SK-N-SH (cell line): ENCODE measurements around the gene SLC25A25. TPM values are rescaled to one million over a fixed set of nuclear protein-coding genes. Genes with fewer than 3 reads are reported as not detected.

ENCODE experiments used
- CTCF ChIA-PET: fragments of 300-600, 350-600 bp; formaldehyde crosslinking; extraction: SDS; loops from one replicate; lab custom pipeline; 2021; lab: Yijun Ruan, JAX
- POLR2A ChIA-PET: fragments of 350-600 bp; sonication (Branson Sonifier 250); formaldehyde crosslinking; extraction: SDS; loops from one replicate; lab custom pipeline; 2020; ENCODE audit warnings: antibody characterized with exemption, inconsistent platforms; lab: Yijun Ruan, JAX
- DNase-seq: peaks from one replicate; pipeline ENCODE4 v3.0.0; 2012
- H2AFZ ChIP-seq: fragments of 200-600 bp; sonication (generic); 2 replicates; pipeline ENCODE4 v1.8.1; 2016; ENCODE audit warnings: antibody characterized with exemption, mild to moderate bottlenecking, low read depth
- H3F3A ChIP-seq: fragments of 200-600 bp; sonication (generic); replicated peaks from 2 replicates; pipeline ENCODE3; 2016; ENCODE audit warnings: antibody characterized with exemption, mild to moderate bottlenecking; ENCODE audit not compliant: insufficient read depth
- H3K27ac ChIP-seq, 2 experiments: fragments of 200-500 bp in 1 of 2; fragments of 200-600 bp in 1 of 2; sonication (Bioruptor generic) in 1 of 2; sonication (generic), shearing (Covaris generic) in 1 of 2; 2 replicates each; pipeline versions ENCODE4 v1.5.1 to v1.6.1; 2014 to 2016; ENCODE audit warnings: low read depth in 2 of 2, inconsistent platforms in 1 of 2, low read length in 1 of 2, mild to moderate bottlenecking in 1 of 2, mixed read lengths in 1 of 2
- H3K27me3 ChIP-seq: fragments of 200-600 bp; sonication (generic), shearing (Covaris generic); 2 replicates; pipeline ENCODE4 v1.6.1; 2016; ENCODE audit warnings: mixed run types; ENCODE audit not compliant: insufficient read depth
- H3K36me3 ChIP-seq, 2 experiments: fragments of 200-500 bp in 1 of 2; fragments of 200-600 bp in 1 of 2; sonication (Bioruptor generic) in 1 of 2; sonication (generic) in 1 of 2; replicated peaks in 1 of 2; 2 replicates each; pipeline versions ENCODE3 to v1.5.1; 2014 to 2016; ENCODE audit warnings: low read length in 1 of 2, mild to moderate bottlenecking in 1 of 2; ENCODE audit not compliant: insufficient read depth in 2 of 2, control insufficient read depth in 1 of 2
- H3K4me1 ChIP-seq, 2 experiments: fragments of 200-500 bp in 1 of 2; fragments of 200-600 bp in 1 of 2; sonication (Bioruptor generic) in 1 of 2; sonication (generic), shearing (Covaris generic) in 1 of 2; 2 replicates each; pipeline versions ENCODE4 v1.5.1 to v1.6.1; 2014 to 2016; ENCODE audit warnings: low read depth in 1 of 2, low read length in 1 of 2, mixed run types in 1 of 2; ENCODE audit not compliant: insufficient read depth in 2 of 2, control insufficient read depth in 1 of 2
- H3K4me2 ChIP-seq: fragments of 200-600 bp; sonication (generic), shearing (Covaris generic); 2 replicates; pipeline ENCODE4 v1.6.1; 2017; ENCODE audit warnings: mixed run types
- H3K4me3 ChIP-seq, 2 experiments: fragments of 200-500 bp in 1 of 2; fragments of 200-600 bp in 1 of 2; sonication (Bioruptor generic) in 1 of 2; sonication (generic), shearing (Covaris generic) in 1 of 2; 2 replicates each; pipeline versions ENCODE4 v1.5.1 to v1.8.1; 2014 to 2016; ENCODE audit warnings: low read depth in 2 of 2, inconsistent platforms in 1 of 2, low read length in 1 of 2, mild to moderate bottlenecking in 1 of 2, mixed read lengths in 1 of 2, moderate library complexity in 1 of 2
- H3K79me2 ChIP-seq: fragments of 200-600 bp; sonication (generic); 2 replicates; pipeline ENCODE4 v1.8.1; 2017; ENCODE audit warnings: mild to moderate bottlenecking; ENCODE audit not compliant: insufficient read depth
- H3K9ac ChIP-seq: fragments of 200-600 bp; sonication (generic); 2 replicates; pipeline ENCODE4 v1.6.1; 2017; ENCODE audit warnings: mixed run types
- H3K9me2 ChIP-seq: fragments of 200-600 bp; sonication (generic); 2 replicates; pipeline ENCODE4 v1.6.1; 2017; ENCODE audit warnings: mixed run types
- H3K9me3 ChIP-seq: fragments of 200-600 bp; sonication (generic); 2 replicates; pipeline ENCODE4 v1.6.1; 2017; ENCODE audit warnings: mixed run types, mild to moderate bottlenecking, moderate library complexity
- H4K20me1 ChIP-seq: fragments of 200-600 bp; sonication (generic); 2 replicates; pipeline ENCODE4 v1.6.1; 2017; ENCODE audit warnings: mild to moderate bottlenecking, mixed run types; ENCODE audit not compliant: insufficient read depth
- CHD2 ChIP-seq: fragments of 150-350 bp; IDR thresholded peaks from 2 replicates; pipeline ENCODE4 v1.6.1; 2018; ENCODE audit warnings: low read length; ENCODE audit not compliant: partially characterized antibody
- ELF1 ChIP-seq: IDR thresholded peaks from 2 replicates; pipeline ENCODE4 v1.4.0; 2012
- FOSL2 ChIP-seq: IDR thresholded peaks from 2 replicates; pipeline ENCODE4 v1.4.0; 2012; ENCODE audit warnings: low read depth, mild to moderate bottlenecking, moderate library complexity, borderline replicate concordance
- GATA2 ChIP-seq: sonication (generic); formaldehyde crosslinking; IDR thresholded peaks from 2 replicates; pipeline ENCODE4 v1.5.0; 2020; ENCODE audit warnings: mild to moderate bottlenecking, missing genetic modification reagents
- POLR2AphosphoS5 ChIP-seq: IDR thresholded peaks from 2 replicates; pipeline ENCODE4 v1.6.1; 2012; ENCODE audit warnings: low read depth, low read length
- RAD21 ChIP-seq: IDR thresholded peaks from 2 replicates; pipeline ENCODE4 v1.6.1; 2012; ENCODE audit warnings: mild to moderate bottlenecking, low read length
- RXRA ChIP-seq: IDR thresholded peaks from 2 replicates; pipeline ENCODE4 v1.4.0; 2012; ENCODE audit warnings: low read depth, mild to moderate bottlenecking, borderline replicate concordance
- SMC3 ChIP-seq: IDR thresholded peaks from 2 replicates; pipeline ENCODE4 v1.6.1; 2012; ENCODE audit warnings: low read depth, low read length, improper control_type of control experiment
- WGBS: methylation state at CpG from one replicate; pipeline ENCODE4 v1.1.6; 2017; ENCODE audit warnings: low lambda C conversion rate; 5-methylcytosine and 5-hydroxymethylcytosine counted together
- polyA plus RNA-seq, 3 experiments: library from polyadenylated mRNA; depleted of rRNA; stranded (reverse); fragments of >200 nt; gene quantifications; 2 replicates each; pipeline ENCODE4 v1.2.3, GENCODE V29; 2012
- TF ChIP-seq, protein P1 (sequence below): IDR thresholded peaks from 2 replicates; pipeline ENCODE4 v1.6.1; 2012; ENCODE audit warnings: mild to moderate bottlenecking, low read depth, low read length, moderate library complexity
- TF ChIP-seq, protein P2 (sequence below): fragments of 200-600 bp; sonication (generic); IDR thresholded peaks from 2 replicates; pipeline ENCODE4 v1.6.1; 2017; ENCODE audit warnings: antibody characterized with exemption, mild to moderate bottlenecking, moderate library complexity
- TF ChIP-seq, protein P3 (sequence below): IDR thresholded peaks from 2 replicates; pipeline ENCODE4 v1.4.0; 2012; ENCODE audit warnings: low read depth, borderline replicate concordance

The SLC25A25 gene
- polyA plus RNA-seq, 1 of the 3 experiments (the other 2 are of a cell fraction): 12.1 TPM

DNA sequence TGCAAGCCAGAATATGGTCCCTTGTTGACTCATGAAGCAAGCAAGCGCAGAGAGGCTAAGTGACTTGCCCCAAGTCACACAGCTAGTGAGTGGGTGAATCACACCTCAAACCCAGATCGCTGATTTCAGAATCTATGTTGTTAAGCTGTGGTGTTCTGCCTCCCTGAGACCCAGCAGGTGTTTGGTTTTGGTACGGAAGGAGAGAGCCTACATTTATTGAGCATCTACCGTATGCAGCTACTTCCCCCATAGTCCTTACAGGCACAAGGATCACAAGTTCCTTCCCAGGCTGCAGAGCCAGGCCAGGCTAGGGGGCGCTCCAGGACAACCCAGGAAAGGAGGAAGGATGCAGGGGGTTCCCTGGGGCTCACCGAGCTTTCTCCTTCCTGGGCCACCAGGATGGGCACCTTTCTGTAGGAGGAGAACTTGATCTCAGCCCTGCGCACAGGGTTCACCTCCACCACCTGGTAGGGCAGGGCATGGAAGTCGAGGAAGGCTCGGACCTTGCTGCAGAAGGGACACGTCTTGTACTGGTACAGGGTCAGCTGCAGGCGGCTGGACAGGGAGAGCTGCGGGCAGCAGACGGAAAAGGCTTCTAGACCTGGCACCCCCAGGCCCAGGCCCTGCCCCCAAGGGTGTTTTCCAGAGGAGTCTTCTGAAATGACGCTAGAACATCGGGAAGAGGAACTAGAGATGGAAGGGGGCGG is 57.0 kb downstream of the SLC25A25 start:
- peaks cover 0 to 22% of the 10 kb centered on the region in 2 experiments; a peak in 1 of 4 replicates for H3K4me1 ChIP-seq
- no peaks in the 10 kb centered on the region for H3F3A ChIP-seq
- peaks cover 14% of the 10 kb centered on the region; the same call in 1 of the 2 replicates for H4K20me1 ChIP-seq
- DNase-seq: peak; percentile 58
- H3K27me3 ChIP-seq: no peaks in the 10 kb centered on the region
- no peak overlapping the region for H3K9ac ChIP-seq
- 78% methylated on average over 15 of the region's 16 CpGs for WGBS
- H3K36me3 ChIP-seq: peaks cover 0 to 26% of the 10 kb centered on the region in 2 experiments
- H3K4me3 ChIP-seq: no peak overlapping the region
- CTCF ChIA-PET: interaction anchor here (0.7 to 6.3 kb wide), 13 partner anchors 9 to 188 kb away, joined by 3 to 82 read pairs (median 3); partner anchors contain the start of gene DPM2
- H3K9me2 ChIP-seq: no peaks in the 10 kb centered on the region
- no peak overlapping the region for H2AFZ ChIP-seq
- peaks cover 21% of the 10 kb centered on the region for H3K79me2 ChIP-seq
- H3K9me3 ChIP-seq: no peaks in the 10 kb centered on the region
- H3K4me2 ChIP-seq: no peak overlapping the region
- H3K27ac ChIP-seq: no peak overlapping the region; a peak in 1 of 4 replicates
- peak; percentile 44 for TF ChIP-seq RAD21
- TF ChIP-seq, protein P1, sequence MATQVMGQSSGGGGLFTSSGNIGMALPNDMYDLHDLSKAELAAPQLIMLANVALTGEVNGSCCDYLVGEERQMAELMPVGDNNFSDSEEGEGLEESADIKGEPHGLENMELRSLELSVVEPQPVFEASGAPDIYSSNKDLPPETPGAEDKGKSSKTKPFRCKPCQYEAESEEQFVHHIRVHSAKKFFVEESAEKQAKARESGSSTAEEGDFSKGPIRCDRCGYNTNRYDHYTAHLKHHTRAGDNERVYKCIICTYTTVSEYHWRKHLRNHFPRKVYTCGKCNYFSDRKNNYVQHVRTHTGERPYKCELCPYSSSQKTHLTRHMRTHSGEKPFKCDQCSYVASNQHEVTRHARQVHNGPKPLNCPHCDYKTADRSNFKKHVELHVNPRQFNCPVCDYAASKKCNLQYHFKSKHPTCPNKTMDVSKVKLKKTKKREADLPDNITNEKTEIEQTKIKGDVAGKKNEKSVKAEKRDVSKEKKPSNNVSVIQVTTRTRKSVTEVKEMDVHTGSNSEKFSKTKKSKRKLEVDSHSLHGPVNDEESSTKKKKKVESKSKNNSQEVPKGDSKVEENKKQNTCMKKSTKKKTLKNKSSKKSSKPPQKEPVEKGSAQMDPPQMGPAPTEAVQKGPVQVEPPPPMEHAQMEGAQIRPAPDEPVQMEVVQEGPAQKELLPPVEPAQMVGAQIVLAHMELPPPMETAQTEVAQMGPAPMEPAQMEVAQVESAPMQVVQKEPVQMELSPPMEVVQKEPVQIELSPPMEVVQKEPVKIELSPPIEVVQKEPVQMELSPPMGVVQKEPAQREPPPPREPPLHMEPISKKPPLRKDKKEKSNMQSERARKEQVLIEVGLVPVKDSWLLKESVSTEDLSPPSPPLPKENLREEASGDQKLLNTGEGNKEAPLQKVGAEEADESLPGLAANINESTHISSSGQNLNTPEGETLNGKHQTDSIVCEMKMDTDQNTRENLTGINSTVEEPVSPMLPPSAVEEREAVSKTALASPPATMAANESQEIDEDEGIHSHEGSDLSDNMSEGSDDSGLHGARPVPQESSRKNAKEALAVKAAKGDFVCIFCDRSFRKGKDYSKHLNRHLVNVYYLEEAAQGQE: no peak
- TF ChIP-seq, protein P2, sequence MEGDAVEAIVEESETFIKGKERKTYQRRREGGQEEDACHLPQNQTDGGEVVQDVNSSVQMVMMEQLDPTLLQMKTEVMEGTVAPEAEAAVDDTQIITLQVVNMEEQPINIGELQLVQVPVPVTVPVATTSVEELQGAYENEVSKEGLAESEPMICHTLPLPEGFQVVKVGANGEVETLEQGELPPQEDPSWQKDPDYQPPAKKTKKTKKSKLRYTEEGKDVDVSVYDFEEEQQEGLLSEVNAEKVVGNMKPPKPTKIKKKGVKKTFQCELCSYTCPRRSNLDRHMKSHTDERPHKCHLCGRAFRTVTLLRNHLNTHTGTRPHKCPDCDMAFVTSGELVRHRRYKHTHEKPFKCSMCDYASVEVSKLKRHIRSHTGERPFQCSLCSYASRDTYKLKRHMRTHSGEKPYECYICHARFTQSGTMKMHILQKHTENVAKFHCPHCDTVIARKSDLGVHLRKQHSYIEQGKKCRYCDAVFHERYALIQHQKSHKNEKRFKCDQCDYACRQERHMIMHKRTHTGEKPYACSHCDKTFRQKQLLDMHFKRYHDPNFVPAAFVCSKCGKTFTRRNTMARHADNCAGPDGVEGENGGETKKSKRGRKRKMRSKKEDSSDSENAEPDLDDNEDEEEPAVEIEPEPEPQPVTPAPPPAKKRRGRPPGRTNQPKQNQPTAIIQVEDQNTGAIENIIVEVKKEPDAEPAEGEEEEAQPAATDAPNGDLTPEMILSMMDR: peak; percentile 66
- POLR2A ChIA-PET: no interaction called here

DNA sequence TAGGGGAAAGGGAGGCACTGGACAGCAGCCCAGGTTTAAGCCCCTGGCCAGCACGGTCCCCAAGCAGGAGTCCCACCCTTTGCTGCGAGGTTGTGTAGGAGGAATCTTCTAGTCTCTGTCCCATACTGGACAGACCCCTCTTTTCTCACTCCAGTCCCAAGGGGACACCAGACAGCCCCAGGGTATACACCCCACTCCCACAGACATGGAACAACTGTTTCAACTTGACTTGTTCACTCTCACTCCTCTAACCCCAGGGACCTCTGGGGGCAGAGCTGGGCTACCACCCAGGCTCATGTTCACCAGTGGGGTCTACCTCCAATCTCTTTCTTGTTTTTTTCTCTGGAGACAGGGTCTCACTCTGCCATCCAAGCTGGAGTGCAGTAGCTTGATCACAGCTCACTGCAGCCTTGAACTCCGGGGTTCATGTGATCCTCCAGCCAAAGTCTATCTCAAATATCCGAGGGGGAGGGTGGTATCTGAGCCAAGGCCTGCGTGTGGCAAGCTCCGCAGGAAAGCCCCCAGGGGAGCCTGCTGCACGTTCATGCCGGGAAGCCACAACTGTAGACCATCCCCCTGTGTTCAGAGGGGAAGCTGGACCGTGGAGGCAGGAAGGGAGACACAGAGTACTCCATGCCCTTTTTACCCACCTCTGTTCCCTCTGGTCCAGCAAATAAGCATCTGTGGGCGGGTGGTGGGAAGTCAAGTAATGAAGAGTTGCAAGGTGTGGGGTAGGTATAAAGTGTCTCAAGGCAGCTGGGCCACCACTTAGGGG is 57.7 kb downstream of the SLC25A25 start:
- ChIA-PET POLR2A (no interaction called here), CTCF (interaction anchor here (0.6 to 6.3 kb wide), 8 partner anchors 10 to 256 kb away, joined by 3 to 82 read pairs (median 3); no protein-coding TSS in a partner anchor)
- no peak overlapping the region for H2AFZ ChIP-seq
- no peak for DNase-seq
- H3K79me2 ChIP-seq: peaks cover 21% of the 10 kb centered on the region
- H3K4me3 ChIP-seq: peak overlapping the region; percentile 24 to 96; a peak in 3 of 4 replicates
- no peaks in the 10 kb centered on the region for H3K9me3 ChIP-seq
- no peak overlapping the region; a peak in 1 of 4 replicates for H3K27ac ChIP-seq
- TF ChIP-seq FOSL2 (no peak), RXRA (no peak), GATA2 (CRISPR knock-in tag) (no peak), CHD2 (no peak), POLR2AphosphoS5 (no peak), ELF1 (no peak), SMC3 (no peak)
- TF ChIP-seq, protein P3, sequence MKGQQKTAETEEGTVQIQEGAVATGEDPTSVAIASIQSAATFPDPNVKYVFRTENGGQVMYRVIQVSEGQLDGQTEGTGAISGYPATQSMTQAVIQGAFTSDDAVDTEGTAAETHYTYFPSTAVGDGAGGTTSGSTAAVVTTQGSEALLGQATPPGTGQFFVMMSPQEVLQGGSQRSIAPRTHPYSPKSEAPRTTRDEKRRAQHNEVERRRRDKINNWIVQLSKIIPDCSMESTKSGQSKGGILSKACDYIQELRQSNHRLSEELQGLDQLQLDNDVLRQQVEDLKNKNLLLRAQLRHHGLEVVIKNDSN: no peak
- WGBS: 73% methylated on average over 10 of the region's 10 CpGs
- no peaks in the 10 kb centered on the region for H3F3A ChIP-seq
- H4K20me1 ChIP-seq: peaks cover 14% of the 10 kb centered on the region; the same call in 1 of the 2 replicates
- peaks cover 0 to 21% of the 10 kb centered on the region in 2 experiments for H3K36me3 ChIP-seq
- 0 out of 2 replicates have a peak overlapping the region, but pooled peaks have one; percentile 89 for H3K9ac ChIP-seq
- peaks cover 0 to 22% of the 10 kb centered on the region in 2 experiments; a peak in 1 of 4 replicates for H3K4me1 ChIP-seq
- no peaks in the 10 kb centered on the region for H3K27me3 ChIP-seq
- no peaks in the 10 kb centered on the region for H3K9me2 ChIP-seq
- peak overlapping the region; percentile 98 for H3K4me2 ChIP-seq
